Activated T-helper 1 cell treated with anti-CD3 and anti-CD28 coated beads, Interleukin-12 subunit alpha, Interleukin-12 subunit beta, Interleukin-2, Interleukin-4 antibody, amounts not matched to agents 30 ng/mL and 10 ng/mL and 1 ng/mL, durations not matched to agents 14 hours and 24 hours and 36 hours (primary cell): ENCODE results near the gene CNTNAP5. TPM values are rescaled to one million over a fixed set of nuclear protein-coding genes. Genes with fewer than 3 reads are reported as not detected.

Experiments used
- DNase-seq: peaks from one replicate; pipeline ENCODE4 v3.0.0; 2021; ENCODE audit warnings: low spot score
- H3K27ac Mint-ChIP-seq: one replicate; pipeline ENCODE4 v1.8.0; 2021; ENCODE audit warnings: mild to moderate bottlenecking, mixed read lengths
- H3K27me3 Mint-ChIP-seq: one replicate; pipeline ENCODE4 v1.8.0; 2022; ENCODE audit warnings: mild to moderate bottlenecking, moderate library complexity, mixed read lengths; ENCODE audit not compliant: insufficient read depth
- H3K36me3 Mint-ChIP-seq: one replicate; pipeline ENCODE4 v1.8.0; 2021; ENCODE audit warnings: low read depth, mixed read lengths
- H3K4me1 Mint-ChIP-seq: one replicate; pipeline ENCODE4 v1.8.0; 2021; ENCODE audit warnings: low read depth, mixed read lengths
- H3K4me3 Mint-ChIP-seq: one replicate; pipeline ENCODE4 v1.8.0; 2021; ENCODE audit warnings: mild to moderate bottlenecking, moderate library complexity, mixed read lengths
- H3K9me3 Mint-ChIP-seq: one replicate; pipeline ENCODE4 v1.8.0; 2021; ENCODE audit warnings: mixed read lengths
- intact Hi-C: fragments of 100-400 bp; cut with micrococcal nuclease; formaldehyde crosslinking; loops from one replicate; pipeline ENCODE4 v1.15.1; 2024
- total RNA-seq: library from RNA; stranded (reverse); gene quantifications from 2 replicates; pipeline ENCODE4 v1.2.3, GENCODE V29; 2022

CNTNAP5 gene
- total RNA-seq, 1 donor from 2014 or later: not detected

GRCh38 chr2:124180635-124181034 lies 155.5 kb downstream of the CNTNAP5 start:
- H3K36me3 Mint-ChIP-seq: no peaks in the 10 kb centered on the region
- H3K27me3 Mint-ChIP-seq: no peaks in the 10 kb centered on the region
- intact Hi-C loops: no loop called here
- H3K4me3 Mint-ChIP-seq: no peak overlapping the region
- peaks cover 8% of the 10 kb centered on the region for H3K9me3 Mint-ChIP-seq
- H3K27ac Mint-ChIP-seq: no peak overlapping the region
- no peaks in the 10 kb centered on the region for H3K4me1 Mint-ChIP-seq
- no peak for DNase-seq

GRCh38 chr2:124186801-124187200 lies 161.7 kb downstream of the CNTNAP5 start:
- H3K4me3 Mint-ChIP-seq: no peak overlapping the region
- no peaks in the 10 kb centered on the region for H3K27me3 Mint-ChIP-seq
- H3K4me1 Mint-ChIP-seq: no peaks in the 10 kb centered on the region
- H3K36me3 Mint-ChIP-seq: no peaks in the 10 kb centered on the region
- no peaks in the 10 kb centered on the region for H3K9me3 Mint-ChIP-seq
- DNase-seq: no peak
- intact Hi-C loops: no loop called here
- no peak overlapping the region for H3K27ac Mint-ChIP-seq

- no peak overlapping the region for H3K27ac Mint-ChIP-seq
- H3K9me3 Mint-ChIP-seq: no peaks in the 10 kb centered on the region
- intact Hi-C loops: no loop called here
- no peaks in the 10 kb centered on the region for H3K27me3 Mint-ChIP-seq
- no peak for DNase-seq
- H3K4me1 Mint-ChIP-seq: no peaks in the 10 kb centered on the region
- H3K36me3 Mint-ChIP-seq: no peaks in the 10 kb centered on the region
- H3K4me3 Mint-ChIP-seq: no peak overlapping the region
Observed at GRCh38 chr2:124187948-124188347, 162.9 kb downstream of the CNTNAP5 start.

GRCh38 chr2:124193706-124194105 lies 168.6 kb downstream of the CNTNAP5 start:
- no peaks in the 10 kb centered on the region for H3K27me3 Mint-ChIP-seq
- H3K4me1 Mint-ChIP-seq: no peaks in the 10 kb centered on the region

GRCh38 chr2:124201713-124202112 lies 176.6 kb downstream of the CNTNAP5 start:
- no peak overlapping the region for H3K27ac Mint-ChIP-seq
- H3K36me3 Mint-ChIP-seq: no peaks in the 10 kb centered on the region
- intact Hi-C loops: no loop called here
- H3K4me1 Mint-ChIP-seq: no peaks in the 10 kb centered on the region
- H3K4me3 Mint-ChIP-seq: no peak overlapping the region
- DNase-seq: no peak
- H3K27me3 Mint-ChIP-seq: no peaks in the 10 kb centered on the region
- H3K9me3 Mint-ChIP-seq: peaks cover 7% of the 10 kb centered on the region

More at GRCh38 chr2:124193706-124194105, 168.6 kb downstream of the CNTNAP5 start:
- H3K27ac Mint-ChIP-seq: no peak overlapping the region
- intact Hi-C loops: no loop called here
- no peaks in the 10 kb centered on the region for H3K9me3 Mint-ChIP-seq
- H3K36me3 Mint-ChIP-seq: no peaks in the 10 kb centered on the region
- H3K4me3 Mint-ChIP-seq: no peak overlapping the region
- no peak for DNase-seq

GRCh38 chr2:124209441-124209840 lies 184.4 kb downstream of the CNTNAP5 start:
- Mint-ChIP-seq H3K27me3 (no peaks in the 10 kb centered on the region), H3K9me3 (no peaks in the 10 kb centered on the region), H3K27ac (no peak overlapping the region), H3K4me3 (no peak overlapping the region), H3K4me1 (no peaks in the 10 kb centered on the region), H3K36me3 (no peaks in the 10 kb centered on the region)
- intact Hi-C loops: no loop called here
- no peak for DNase-seq

GRCh38 chr2:124211461-124211860 lies 186.4 kb downstream of the CNTNAP5 start:
- DNase-seq: no peak
- no peak overlapping the region for H3K4me3 Mint-ChIP-seq
- no peak overlapping the region for H3K27ac Mint-ChIP-seq
- no peaks in the 10 kb centered on the region for H3K27me3 Mint-ChIP-seq
- H3K4me1 Mint-ChIP-seq: no peaks in the 10 kb centered on the region
- H3K9me3 Mint-ChIP-seq: no peaks in the 10 kb centered on the region
- intact Hi-C loops: no loop called here
- H3K36me3 Mint-ChIP-seq: no peaks in the 10 kb centered on the region

GRCh38 chr2:124213977-124214587 lies 189.0 kb downstream of the CNTNAP5 start:
- intact Hi-C loops: no loop called here
- DNase-seq: no peak
- Mint-ChIP-seq H3K27ac (no peak overlapping the region), H3K4me1 (no peaks in the 10 kb centered on the region), H3K36me3 (no peaks in the 10 kb centered on the region), H3K27me3 (no peaks in the 10 kb centered on the region), H3K4me3 (no peak overlapping the region), H3K9me3 (peaks cover 4% of the 10 kb centered on the region)

- intact Hi-C loops: no loop called here
- Mint-ChIP-seq H3K27me3 (no peaks in the 10 kb centered on the region), H3K36me3 (no peaks in the 10 kb centered on the region), H3K27ac (no peak overlapping the region), H3K4me3 (no peak overlapping the region), H3K9me3 (no peaks in the 10 kb centered on the region), H3K4me1 (no peaks in the 10 kb centered on the region)
- no peak for DNase-seq
Observed at GRCh38 chr2:124246170-124246569, 221.1 kb downstream of the CNTNAP5 start.

- Mint-ChIP-seq H3K27me3 (no peaks in the 10 kb centered on the region), H3K36me3 (no peaks in the 10 kb centered on the region), H3K27ac (no peak overlapping the region), H3K9me3 (no peaks in the 10 kb centered on the region), H3K4me3 (no peak overlapping the region), H3K4me1 (no peaks in the 10 kb centered on the region)
- DNase-seq: no peak
- intact Hi-C loops: no loop called here
Observed at GRCh38 chr2:124248386-124248785, 223.3 kb downstream of the CNTNAP5 start.

GRCh38 chr2:124250433-124250832 lies 225.3 kb downstream of the CNTNAP5 start:
- H3K27me3 Mint-ChIP-seq: no peaks in the 10 kb centered on the region

GRCh38 chr2:124254621-124255020 lies 229.5 kb downstream of the CNTNAP5 start:
- Mint-ChIP-seq H3K27ac (no peak overlapping the region), H3K4me3 (no peak overlapping the region), H3K4me1 (no peaks in the 10 kb centered on the region), H3K27me3 (no peaks in the 10 kb centered on the region), H3K36me3 (no peaks in the 10 kb centered on the region), H3K9me3 (peaks cover 7% of the 10 kb centered on the region)
- DNase-seq: no peak
- intact Hi-C loops: no loop called here

More at GRCh38 chr2:124250433-124250832, 225.3 kb downstream of the CNTNAP5 start:
- H3K36me3 Mint-ChIP-seq: no peaks in the 10 kb centered on the region
- no peaks in the 10 kb centered on the region for H3K9me3 Mint-ChIP-seq
- no peak for DNase-seq
- H3K4me1 Mint-ChIP-seq: no peaks in the 10 kb centered on the region
- no peak overlapping the region for H3K4me3 Mint-ChIP-seq
- H3K27ac Mint-ChIP-seq: no peak overlapping the region
- intact Hi-C loops: no loop called here

GRCh38 chr2:124257120-124257519 lies 232.0 kb downstream of the CNTNAP5 start:
- no peak for DNase-seq
- H3K27me3 Mint-ChIP-seq: no peaks in the 10 kb centered on the region
- no peaks in the 10 kb centered on the region for H3K36me3 Mint-ChIP-seq
- H3K27ac Mint-ChIP-seq: no peak overlapping the region
- peaks cover 7% of the 10 kb centered on the region for H3K9me3 Mint-ChIP-seq
- H3K4me3 Mint-ChIP-seq: no peak overlapping the region
- intact Hi-C loops: no loop called here
- H3K4me1 Mint-ChIP-seq: no peaks in the 10 kb centered on the region
